B cell (primary cell): ENCODE results near the gene RHCE. TPM values are rescaled to one million over a fixed set of nuclear protein-coding genes. Genes with fewer than 3 reads are reported as not detected.
A peak's percentile ranks its signal among the peaks of the same experiment; 100 is the strongest.

Source experiments
- ATAC-seq: fragments of 200-7000 bp; cut with Tn5 transposase; one replicate; pipeline ENCODE4 v1.10.0; 2021; ENCODE audit warnings: low read depth, mild to moderate bottlenecking, moderate number of reproducible peaks, moderate library complexity
- CTCF ChIA-PET: fragments of 350-600 bp; sonication (Branson Sonifier 250); formaldehyde crosslinking; loops from one replicate; lab custom pipeline; 2021; ENCODE audit warnings: antibody characterized with exemption, inconsistent platforms; lab: Charles Lee
- POLR2A ChIA-PET: fragments of 350-600 bp; sonication (Branson Sonifier 250); formaldehyde crosslinking; loops from one replicate; lab custom pipeline; 2021; ENCODE audit warnings: antibody characterized with exemption; lab: Charles Lee
- DNase-seq: peaks from one replicate; pipeline ENCODE4 v3.0.0; 2013
- H2AFZ ChIP-seq: 2 replicates; pipeline ENCODE4 v1.6.1; 2012; ENCODE audit warnings: mild to moderate bottlenecking, low read depth, low read length; ENCODE audit not compliant: insufficient read depth, poor library complexity, severe bottlenecking
- H3K27ac ChIP-seq, 2 donors: 1 replicate in 1 of 2; 2 replicates in 1 of 2; pipeline ENCODE4 v1.5.1; 2012 to 2013; ENCODE audit warnings: low read length in 2 of 2, mild to moderate bottlenecking in 2 of 2, moderate library complexity in 1 of 2
- H3K27me3 ChIP-seq, 4 experiments: fragments of 200-600 bp in 1 of 4; sonication (generic) in 1 of 4; replicated peaks in 1 of 4; 1 replicate in 2 of 4; 2 replicates in 2 of 4; pipeline versions ENCODE4 v1.6.1 to v1.7.0; 2013 to 2016; ENCODE audit warnings: low read length in 3 of 4, mild to moderate bottlenecking in 2 of 4, mixed read lengths in 1 of 4, moderate library complexity in 1 of 4; ENCODE audit not compliant: insufficient read depth in 4 of 4, control insufficient read depth in 3 of 4; ENCODE audit errors: control extremely low read depth in 1 of 4
- H3K36me3 ChIP-seq, 2 experiments: replicated peaks in 1 of 2; 1 replicate in 1 of 2; 2 replicates in 1 of 2; pipeline versions ENCODE4 v1.6.1 to v1.7.1; 2013; ENCODE audit warnings: low read length in 1 of 2; ENCODE audit not compliant: insufficient read depth in 2 of 2, control insufficient read depth in 1 of 2; ENCODE audit errors: control extremely low read depth in 1 of 2, extremely low read depth in 1 of 2
- H3K4me1 ChIP-seq, 2 donors: fragments of 200-600 bp in 1 of 2; sonication (generic) in 1 of 2; 1 replicate in 1 of 2; 2 replicates in 1 of 2; pipeline versions ENCODE4 v1.5.1 to v1.6.1; 2013 to 2017; ENCODE audit warnings: low read length in 2 of 2; ENCODE audit not compliant: control insufficient read depth in 2 of 2, insufficient read depth in 2 of 2
- H3K4me2 ChIP-seq: replicated peaks from 2 replicates; pipeline ENCODE3; 2012; ENCODE audit warnings: mild to moderate bottlenecking, low read depth, low read length; ENCODE audit not compliant: poor library complexity, severe bottlenecking
- H3K4me3 ChIP-seq, 5 experiments: fragments of 200-600 bp in 1 of 5; sonication (generic) in 1 of 5; 1 replicate in 3 of 5; 2 replicates in 2 of 5; pipeline versions ENCODE4 v1.5.1 to v1.7.0; 2011 to 2016; ENCODE audit warnings: low read length in 4 of 5, mild to moderate bottlenecking in 4 of 5, low read depth in 2 of 5, control low read depth in 1 of 5, moderate library complexity in 1 of 5; ENCODE audit not compliant: insufficient read depth in 1 of 5; ENCODE audit errors: control extremely low read depth in 1 of 5, extremely low read depth in 1 of 5
- H3K79me2 ChIP-seq: fragments of 200-600 bp; sonication (generic); one replicate; pipeline ENCODE4 v1.6.0; 2016; ENCODE audit warnings: low read length; ENCODE audit not compliant: control insufficient read depth, insufficient read depth
- H3K9ac ChIP-seq: fragments of 200-600 bp; sonication (generic); 2 replicates; pipeline ENCODE4 v1.6.1; 2017; ENCODE audit warnings: mild to moderate bottlenecking, low read length, moderate library complexity
- H3K9me3 ChIP-seq, 3 donors: one replicate each; pipeline versions ENCODE4 v1.6.1 to v1.7.1; 2013; ENCODE audit warnings: low read length in 2 of 3; ENCODE audit not compliant: control insufficient read depth in 2 of 3, insufficient read depth in 1 of 3; ENCODE audit errors: control extremely low read depth in 1 of 3
- H4K20me1 ChIP-seq: 2 replicates; pipeline ENCODE4 v1.6.0; 2012; ENCODE audit warnings: mild to moderate bottlenecking, low read length; ENCODE audit not compliant: insufficient read depth, control insufficient read depth, poor library complexity, severe bottlenecking
- H3K27ac Mint-ChIP-seq: one replicate; pipeline ENCODE4 v1.8.0; 2021; ENCODE audit warnings: mixed read lengths
- H3K27me3 Mint-ChIP-seq: one replicate; pipeline ENCODE4 v1.8.0; 2021; ENCODE audit warnings: mixed read lengths
- H3K4me1 Mint-ChIP-seq: one replicate; pipeline ENCODE4 v1.8.0; 2021; ENCODE audit warnings: mixed read lengths
- H3K4me3 Mint-ChIP-seq: one replicate; pipeline ENCODE4 v1.8.0; 2021; ENCODE audit warnings: mixed read lengths
- H3K9me3 Mint-ChIP-seq: one replicate; pipeline ENCODE4 v1.8.0; 2022; ENCODE audit warnings: mixed read lengths; ENCODE audit not compliant: insufficient read depth
- EZH2 ChIP-seq: IDR thresholded peaks from 2 replicates; pipeline ENCODE4 v1.6.1; 2012; ENCODE audit warnings: borderline replicate concordance, low read depth, mild to moderate bottlenecking, moderate library complexity, low read length; ENCODE audit not compliant: insufficient read depth, poor library complexity, severe bottlenecking
- WGBS: methylation state at CpG from one replicate; pipeline ENCODE4 v1.1.5; 2013; ENCODE audit warnings: missing lambda C conversion rate; ENCODE audit not compliant: insufficient coverage; 5-methylcytosine and 5-hydroxymethylcytosine counted together
- intact Hi-C: fragments of 100-400 bp; cut with micrococcal nuclease; formaldehyde crosslinking; loops from one replicate; pipeline ENCODE4 v1.10.0; 2022
- polyA plus RNA-seq: library from polyadenylated mRNA; depleted of rRNA; stranded (reverse); fragments of >200 nt; gene quantifications from 2 replicates; pipeline ENCODE4 v1.2.3, GENCODE V29; 2012
- total RNA-seq, 2 donors: library from RNA; stranded (reverse); fragments of 120-200 nt in 1 of 2; gene quantifications; 1 replicate in 1 of 2; 2 replicates in 1 of 2; pipeline versions ENCODE4 v1.2.3 to v1.2.4, GENCODE V29; 2013 to 2022
- TF ChIP-seq, protein P1 (sequence below): fragments of 200-600 bp; IDR thresholded peaks from one replicate; pipeline ENCODE4 v1.8.0; 2022; ENCODE audit warnings: antibody characterized with exemption, mild to moderate bottlenecking

RHCE gene
- total and polyA plus RNA-seq, 2 donors (not counting 1 experiment from before 2014, with no cell fraction given), result 0.28 TPM; not detected in 1

DNA sequence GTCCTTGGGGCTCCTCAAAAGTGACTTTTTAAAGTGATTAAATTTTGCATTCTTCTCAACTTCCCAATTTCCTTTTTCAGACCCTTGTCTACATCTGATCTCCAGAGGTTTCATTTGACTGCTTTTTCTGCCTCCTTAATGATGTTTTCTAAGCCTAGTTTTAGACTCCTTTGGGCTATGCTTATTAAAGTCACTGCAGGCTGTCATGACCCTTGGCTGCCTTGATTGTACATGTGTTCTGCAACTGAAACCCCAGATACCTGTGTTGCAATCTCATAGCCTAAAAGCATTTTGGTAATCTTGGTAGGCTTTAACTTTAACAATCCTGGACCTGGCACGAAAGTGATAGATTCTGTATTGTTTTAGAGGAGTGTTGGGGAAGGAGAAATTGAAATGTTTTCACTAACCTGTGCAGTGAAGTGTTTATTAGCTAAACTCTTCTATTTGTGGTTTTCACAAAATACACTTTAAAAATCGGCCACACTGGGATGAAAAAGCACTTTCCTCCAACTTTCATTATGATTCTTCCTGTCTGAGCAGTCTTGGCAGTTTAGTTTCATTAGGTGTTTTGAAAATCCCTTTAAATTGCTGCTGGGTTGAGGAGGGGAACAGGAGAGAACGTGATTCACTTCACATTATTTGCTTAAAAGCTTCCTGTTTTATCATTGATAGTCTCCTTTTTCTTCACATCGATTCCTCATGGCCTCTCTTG is 14.9 kb upstream of the RHCE start:
- Mint-ChIP-seq H3K4me1 (peaks cover 55% of the 10 kb centered on the region), H3K27me3 (no peaks in the 10 kb centered on the region), H3K4me3 (peak overlapping the region; percentile 47), H3K9me3 (no peaks in the 10 kb centered on the region), H3K27ac (peak overlapping the region; percentile 47)
- H4K20me1 ChIP-seq, result peaks cover 56% of the 10 kb centered on the region
- H3K4me1 ChIP-seq, result peaks cover 26 to 42% of the 10 kb centered on the region in 2 donors
- peak overlapping the region; percentile 20 for H3K9ac ChIP-seq
- H3K36me3 ChIP-seq, result no peaks in the 10 kb centered on the region
- no peaks in the 10 kb centered on the region for H3K27me3 ChIP-seq
- peak overlapping the region in 1 of 2 donors; percentile 69 for H3K27ac ChIP-seq
- no peak overlapping the region for H2AFZ ChIP-seq
- ATAC-seq (no peak), DNase-seq (no peak)
- intact Hi-C loops, result no loop called here
- peak overlapping the region in 1 of 5 experiments; percentile 12 for H3K4me3 ChIP-seq
- ChIA-PET CTCF (interaction anchor here (0.5 to 1.2 kb wide), 3 partner anchors 30 to 53 kb away, joined by 3 to 4 read pairs (median 3); no protein-coding TSS in a partner anchor), POLR2A (no interaction called here)
- no CpG with 5 or more reads among the region's 4 CpGs for WGBS
- H3K9me3 ChIP-seq, result no peaks in the 10 kb centered on the region
- peak overlapping the region; percentile 60 for H3K4me2 ChIP-seq
- H3K79me2 ChIP-seq, result peaks cover 88% of the 10 kb centered on the region
- TF ChIP-seq EZH2, result no peak

DNA sequence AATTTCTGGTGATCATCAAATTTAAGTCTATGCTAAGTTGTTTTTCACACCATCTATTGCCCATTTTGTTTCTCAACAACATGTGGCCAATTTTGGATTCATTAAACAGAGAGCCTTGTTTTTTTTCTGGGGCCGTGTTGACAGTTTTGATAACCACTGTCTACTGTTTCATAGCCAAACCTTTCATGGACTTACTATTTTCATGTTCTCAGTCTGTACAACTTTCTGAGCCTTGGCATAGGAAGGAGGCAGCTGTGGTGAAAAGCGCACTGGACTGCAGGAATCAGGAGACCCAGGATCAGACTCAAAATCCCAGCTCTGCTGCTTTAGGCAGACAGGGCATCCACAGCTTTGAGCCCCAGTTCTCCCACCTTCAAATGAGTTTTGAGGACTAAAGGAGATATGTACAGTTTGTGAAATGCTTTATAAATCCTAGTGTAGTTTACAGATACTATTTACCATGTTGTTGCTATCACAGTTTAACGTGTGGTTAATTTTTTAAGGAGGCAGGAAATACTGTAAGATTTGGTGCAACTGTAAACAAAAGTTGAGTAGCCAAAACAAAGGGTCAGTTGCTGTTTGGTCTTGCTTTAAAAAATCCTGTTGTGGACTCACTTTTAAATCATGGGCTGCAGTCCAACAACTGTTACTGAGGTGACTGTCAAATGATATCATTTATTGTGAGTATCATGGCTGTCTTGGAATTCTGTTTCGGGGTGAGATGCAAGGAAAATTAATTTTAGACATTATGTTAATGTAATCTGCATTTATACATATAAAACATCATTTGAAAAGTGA is 13.0 kb upstream of the RHCE start:
- Histone ChIP-seq H3K4me2 (no peak overlapping the region), H3K27me3 (no peaks in the 10 kb centered on the region), H3K9ac (no peak overlapping the region), H3K27ac (no peak overlapping the region), H4K20me1 (peaks cover 41% of the 10 kb centered on the region), H3K36me3 (no peaks in the 10 kb centered on the region), H3K4me3 (no peak overlapping the region), H3K9me3 (no peaks in the 10 kb centered on the region), H3K4me1 (peaks cover 26 to 42% of the 10 kb centered on the region in 2 donors), H2AFZ (no peak overlapping the region), H3K79me2 (peaks cover 70% of the 10 kb centered on the region)
- H3K4me1 Mint-ChIP-seq, result peaks cover 55% of the 10 kb centered on the region
- WGBS, result 100% methylated on average over 1 of the region's 4 CpGs
- ChIA-PET CTCF (no interaction called here), POLR2A (no interaction called here)
- H3K27me3 Mint-ChIP-seq, result no peaks in the 10 kb centered on the region
- DNase-seq, result no peak
- no peaks in the 10 kb centered on the region for H3K9me3 Mint-ChIP-seq
- no peak for ATAC-seq
- H3K27ac Mint-ChIP-seq, result no peak overlapping the region
- TF ChIP-seq, protein P1, sequence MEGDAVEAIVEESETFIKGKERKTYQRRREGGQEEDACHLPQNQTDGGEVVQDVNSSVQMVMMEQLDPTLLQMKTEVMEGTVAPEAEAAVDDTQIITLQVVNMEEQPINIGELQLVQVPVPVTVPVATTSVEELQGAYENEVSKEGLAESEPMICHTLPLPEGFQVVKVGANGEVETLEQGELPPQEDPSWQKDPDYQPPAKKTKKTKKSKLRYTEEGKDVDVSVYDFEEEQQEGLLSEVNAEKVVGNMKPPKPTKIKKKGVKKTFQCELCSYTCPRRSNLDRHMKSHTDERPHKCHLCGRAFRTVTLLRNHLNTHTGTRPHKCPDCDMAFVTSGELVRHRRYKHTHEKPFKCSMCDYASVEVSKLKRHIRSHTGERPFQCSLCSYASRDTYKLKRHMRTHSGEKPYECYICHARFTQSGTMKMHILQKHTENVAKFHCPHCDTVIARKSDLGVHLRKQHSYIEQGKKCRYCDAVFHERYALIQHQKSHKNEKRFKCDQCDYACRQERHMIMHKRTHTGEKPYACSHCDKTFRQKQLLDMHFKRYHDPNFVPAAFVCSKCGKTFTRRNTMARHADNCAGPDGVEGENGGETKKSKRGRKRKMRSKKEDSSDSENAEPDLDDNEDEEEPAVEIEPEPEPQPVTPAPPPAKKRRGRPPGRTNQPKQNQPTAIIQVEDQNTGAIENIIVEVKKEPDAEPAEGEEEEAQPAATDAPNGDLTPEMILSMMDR, result no peak
- no peak for TF ChIP-seq EZH2
- no peak overlapping the region for H3K4me3 Mint-ChIP-seq
- intact Hi-C loops, result loop anchor here (5.0 kb wide), 1 partner anchor 96 kb away; the partner anchor contains the start of gene TMEM50A
